ENCODE results near the gene TUFM. TPM values are rescaled to one million over a fixed set of nuclear protein-coding genes. Genes with fewer than 3 reads are reported as not detected.

Gene TUFM
- total RNA-seq, 4 donors from 2014 or later: 51.5 to 120 (median 79.9) TPM

DNA sequence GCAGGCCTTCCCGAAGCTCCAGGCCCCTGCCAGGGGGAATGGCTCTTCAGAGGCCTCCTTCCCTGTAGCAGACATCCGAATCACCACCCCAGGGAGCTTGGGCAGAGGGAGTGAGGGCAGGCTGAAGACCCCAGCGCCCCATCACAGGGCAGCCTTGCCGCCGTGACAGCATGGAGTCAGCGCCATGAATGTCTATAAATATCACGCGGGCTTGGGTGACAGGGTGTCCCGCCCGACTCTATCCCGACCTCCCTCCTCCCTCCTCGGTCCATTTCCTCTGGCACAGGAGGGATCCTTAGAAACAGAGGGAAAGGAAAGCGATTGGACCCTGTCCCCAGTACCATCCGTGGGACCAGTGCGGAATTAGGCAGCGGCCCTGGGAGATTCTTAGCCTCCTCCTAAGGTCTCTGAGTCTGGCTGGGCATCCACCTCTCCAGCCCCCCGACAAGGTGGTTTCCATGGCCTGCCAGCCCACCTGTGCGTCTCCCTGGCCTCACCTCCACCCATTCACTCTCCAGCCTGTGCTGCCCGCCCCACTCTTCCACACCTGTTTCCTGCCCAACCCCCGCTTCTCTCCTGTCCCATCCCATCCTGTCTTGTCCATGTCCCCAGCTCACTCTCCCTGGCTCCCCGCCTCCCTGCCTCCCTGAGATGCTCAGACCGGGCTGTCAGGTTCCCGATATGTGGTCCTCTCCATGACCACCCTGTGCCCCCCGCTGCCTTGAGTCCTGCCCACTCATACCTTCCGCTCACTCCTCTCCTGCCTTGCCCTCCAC lies 37.3 kb upstream of the TUFM start:
- TF ChIP-seq, protein P1, sequence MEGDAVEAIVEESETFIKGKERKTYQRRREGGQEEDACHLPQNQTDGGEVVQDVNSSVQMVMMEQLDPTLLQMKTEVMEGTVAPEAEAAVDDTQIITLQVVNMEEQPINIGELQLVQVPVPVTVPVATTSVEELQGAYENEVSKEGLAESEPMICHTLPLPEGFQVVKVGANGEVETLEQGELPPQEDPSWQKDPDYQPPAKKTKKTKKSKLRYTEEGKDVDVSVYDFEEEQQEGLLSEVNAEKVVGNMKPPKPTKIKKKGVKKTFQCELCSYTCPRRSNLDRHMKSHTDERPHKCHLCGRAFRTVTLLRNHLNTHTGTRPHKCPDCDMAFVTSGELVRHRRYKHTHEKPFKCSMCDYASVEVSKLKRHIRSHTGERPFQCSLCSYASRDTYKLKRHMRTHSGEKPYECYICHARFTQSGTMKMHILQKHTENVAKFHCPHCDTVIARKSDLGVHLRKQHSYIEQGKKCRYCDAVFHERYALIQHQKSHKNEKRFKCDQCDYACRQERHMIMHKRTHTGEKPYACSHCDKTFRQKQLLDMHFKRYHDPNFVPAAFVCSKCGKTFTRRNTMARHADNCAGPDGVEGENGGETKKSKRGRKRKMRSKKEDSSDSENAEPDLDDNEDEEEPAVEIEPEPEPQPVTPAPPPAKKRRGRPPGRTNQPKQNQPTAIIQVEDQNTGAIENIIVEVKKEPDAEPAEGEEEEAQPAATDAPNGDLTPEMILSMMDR (IDR thresholded peaks at IDR 0.05; ENCODE audit: low read depth): no peak

DNA sequence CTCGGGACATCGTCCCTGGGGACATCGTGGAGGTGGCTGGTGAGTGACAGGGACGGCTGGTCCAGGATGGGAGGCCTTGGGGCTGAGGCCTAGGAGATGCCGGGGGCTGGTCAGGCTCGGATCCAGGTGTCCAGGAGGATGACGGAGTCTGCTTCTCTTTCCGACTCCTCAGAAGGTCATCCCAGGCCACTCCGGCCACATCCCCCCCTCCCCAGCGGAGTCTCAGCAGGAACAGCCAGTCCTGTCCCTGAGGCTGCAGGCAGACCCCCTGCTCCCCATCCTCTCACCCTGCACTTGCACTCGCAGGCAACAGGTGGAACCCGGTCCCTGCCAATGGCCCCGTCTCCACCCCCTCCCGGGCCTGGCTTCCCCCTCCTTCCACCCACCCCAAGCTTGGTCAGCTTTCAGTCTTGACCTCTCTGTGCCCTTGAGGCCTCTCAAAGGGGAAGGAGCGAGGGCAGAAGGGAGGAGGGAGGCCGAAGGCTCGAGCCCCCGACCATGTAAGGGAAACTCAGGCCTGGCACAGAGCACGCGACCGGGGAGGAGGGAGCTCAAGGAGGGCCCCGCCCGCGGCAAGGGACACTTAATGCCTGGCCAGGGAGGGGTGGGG lies 36.5 kb upstream of the TUFM start:
- TF ChIP-seq, protein P1 (IDR thresholded peaks at IDR 0.05; ENCODE audit: low read depth): no peak

DNA sequence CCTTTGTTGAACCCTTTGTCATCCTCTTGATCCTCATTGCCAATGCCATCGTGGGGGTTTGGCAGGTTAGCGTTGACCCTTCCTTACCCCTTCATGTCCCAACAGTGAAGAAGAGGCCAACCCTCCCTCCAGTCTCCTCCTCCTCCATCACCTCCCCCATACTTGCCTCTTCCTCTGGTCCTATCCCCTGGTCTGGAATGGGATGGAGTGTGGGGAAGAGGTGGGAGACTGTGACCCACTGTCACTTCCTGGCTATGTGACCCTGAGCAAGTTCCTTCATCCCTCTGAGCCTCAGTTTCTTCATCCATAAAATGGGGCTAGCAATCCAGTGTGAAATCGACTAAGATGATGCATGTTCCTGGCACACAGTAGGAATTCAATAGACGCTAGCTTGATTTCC lies 34.8 kb upstream of the TUFM start:
- TF ChIP-seq, protein P1 (IDR thresholded peaks at IDR 0.05; ENCODE audit: low read depth): no peak

DNA sequence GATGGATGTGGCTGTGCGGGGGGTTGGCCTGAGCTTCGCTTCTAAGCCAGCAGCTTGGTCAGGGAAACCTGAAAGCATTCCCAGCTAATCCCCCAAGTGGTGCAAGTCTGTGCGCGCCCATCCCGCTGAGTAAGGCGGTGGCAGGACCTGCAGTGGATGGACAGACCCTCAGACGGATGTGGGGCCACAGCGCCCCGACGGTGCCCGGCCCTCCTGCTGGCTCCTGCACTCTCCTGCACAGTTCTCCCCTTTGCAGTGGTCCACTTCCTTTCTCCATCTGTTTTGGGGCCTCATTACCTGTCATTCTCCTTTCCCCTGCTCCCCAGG lies 34.4 kb upstream of the TUFM start:
- TF ChIP-seq, protein P1 (IDR thresholded peaks at IDR 0.05; ENCODE audit: low read depth): no peak

DNA sequence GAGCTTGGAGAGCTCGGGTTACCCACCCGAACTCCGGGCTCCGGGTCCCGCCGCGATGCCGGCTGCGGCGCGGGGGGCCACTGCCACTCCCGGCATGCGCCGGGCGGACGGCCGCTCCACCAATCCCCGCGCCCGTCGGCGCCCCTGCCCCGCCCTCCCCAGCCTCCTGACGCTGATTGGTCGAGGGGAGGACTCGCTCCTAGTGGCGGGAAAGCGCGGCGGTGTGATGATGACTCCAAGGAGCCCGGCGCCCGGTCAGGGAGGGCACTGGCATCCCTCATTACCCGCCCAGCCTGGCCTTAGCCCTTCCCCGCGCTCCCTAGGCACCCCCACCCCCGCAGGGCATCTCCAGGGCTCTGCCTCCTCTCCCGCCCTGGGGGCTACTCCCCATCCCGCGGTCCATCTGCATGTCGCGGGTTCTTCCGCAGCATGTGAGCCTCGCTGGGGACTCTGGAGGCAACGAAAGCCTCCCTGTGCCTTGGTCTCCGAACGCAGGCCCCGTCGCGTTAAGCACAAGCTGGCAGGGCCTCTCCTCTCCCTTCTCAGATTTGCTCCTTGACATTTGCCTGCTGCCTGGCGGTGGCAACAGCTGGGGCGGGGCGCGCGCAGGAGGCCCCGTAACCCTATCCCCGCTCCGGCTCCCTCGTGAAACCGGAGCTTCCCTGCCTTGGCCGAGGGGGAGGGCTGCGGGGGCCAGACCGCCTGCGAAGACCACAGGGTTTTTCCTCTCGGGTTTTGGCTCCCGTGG lies 33.9 kb upstream of the TUFM start:
- TF ChIP-seq, protein P1 (IDR thresholded peaks at IDR 0.05; ENCODE audit: low read depth): no peak

DNA sequence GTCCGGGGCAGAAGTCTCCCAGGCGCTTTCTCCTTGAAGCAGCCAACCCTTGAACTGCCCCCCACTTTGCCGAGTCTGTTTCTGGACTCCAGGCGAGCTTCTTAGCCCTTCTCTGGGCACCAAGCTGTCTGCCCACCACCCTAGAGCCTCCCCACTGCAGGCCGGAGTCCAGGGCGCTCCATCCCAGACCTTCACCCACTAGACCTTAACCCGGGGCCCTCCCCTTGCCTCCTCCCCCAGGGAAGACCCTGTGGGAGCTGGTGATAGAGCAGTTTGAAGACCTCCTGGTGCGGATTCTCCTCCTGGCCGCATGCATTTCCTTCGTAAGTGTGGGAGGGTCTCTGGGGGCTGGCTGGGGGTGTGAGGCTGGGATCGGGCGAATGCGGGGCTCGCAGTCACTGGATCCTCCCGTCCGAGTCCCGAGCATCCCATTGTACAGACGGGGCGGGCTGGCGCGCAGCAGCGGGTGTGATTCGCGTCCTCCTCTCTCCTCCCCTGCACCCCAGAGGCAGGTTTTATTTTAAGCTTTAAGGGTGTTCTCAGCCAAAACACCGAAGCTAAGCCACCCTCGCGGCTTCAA lies 33.2 kb upstream of the TUFM start:
- TF ChIP-seq, protein P1 (IDR thresholded peaks at IDR 0.05; ENCODE audit: low read depth): no peak
